GF-D8 (cell line): ENCODE results near the gene UBN2.
A peak's percentile ranks its signal among the peaks of the same experiment; 100 is the strongest.

Experiments
- DNase-seq: peaks from one replicate; lab custom pipeline; 2025; lab: John Stamatoyannopoulos, UW

The UBN2 gene

DNA sequence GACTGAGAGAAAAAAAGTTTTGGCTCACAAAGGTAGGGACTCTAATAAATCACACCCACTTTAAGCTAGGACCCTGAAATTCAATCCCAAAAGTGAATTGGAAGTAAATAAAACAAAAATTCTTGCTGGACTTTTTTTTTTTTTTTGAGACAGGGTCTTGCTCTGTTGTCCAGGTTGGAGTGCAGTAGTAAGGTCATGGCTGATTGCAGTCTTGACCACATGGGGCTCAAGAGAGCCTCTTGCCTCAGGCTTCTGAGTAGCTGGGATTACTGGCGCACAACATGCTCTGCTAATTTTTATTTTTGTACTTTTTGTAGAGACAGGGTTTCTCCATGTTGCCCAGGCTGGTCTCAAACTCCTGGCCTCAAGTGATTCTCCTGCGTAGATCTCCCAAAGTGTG is 123.7 kb downstream of the UBN2 start:
- DNase-seq = no peak

DNA sequence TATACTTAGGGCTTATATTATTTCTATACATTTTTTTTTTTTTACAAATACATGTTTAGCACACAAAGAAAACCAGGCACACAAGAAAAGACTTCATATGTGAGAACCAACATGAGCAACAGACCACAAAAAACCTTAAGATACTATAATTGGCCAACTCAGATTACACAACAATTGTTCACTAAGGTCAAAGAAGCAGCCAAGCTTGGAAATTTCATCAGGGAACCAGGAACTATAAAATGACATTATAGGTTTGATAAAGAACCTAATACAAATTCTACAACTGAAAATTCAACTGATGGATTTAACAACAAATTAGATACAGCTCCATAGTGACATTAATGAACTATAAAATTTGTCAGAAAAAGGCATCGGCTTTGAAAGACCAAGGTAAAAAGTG is 124.3 kb downstream of the UBN2 start:
- DNase-seq = peak; percentile 75
